MCF 10A (cell line): ENCODE measurements around the gene RIIAD1. TPM values are rescaled to one million over a fixed set of nuclear protein-coding genes. Genes with fewer than 3 reads are reported as not detected.
A peak's percentile ranks its signal among the peaks of the same experiment; 100 is the strongest.

Source experiments
- BruUV-seq: library from RNA; stranded (reverse); fragments of 400-500 nt; replicated peaks from 2 replicates; lab custom pipeline; 2021; lab: Mats Ljungman, UMichigan
- CTCF ChIA-PET: fragments of 300-600 bp; sonication (Branson Sonifier 250); formaldehyde crosslinking; extraction: SDS; loops from one replicate; lab custom pipeline; 2021; ENCODE audit warnings: antibody characterized with exemption, inconsistent platforms; lab: Yijun Ruan, JAX
- POLR2A ChIA-PET: fragments of 300-600, 350-650 bp; sonication (Branson Sonifier 250); formaldehyde crosslinking; extraction: SDS; loops from one replicate; lab custom pipeline; 2020; ENCODE audit warnings: antibody characterized with exemption, inconsistent platforms; lab: Yijun Ruan, JAX
- DNase-seq: peaks from one replicate; pipeline ENCODE4 v3.0.0-alpha.2; 2018; ENCODE audit not compliant: unreplicated experiment
- H3K27ac Mint-ChIP-seq: one replicate; pipeline ENCODE4 v1.8.0; 2022; ENCODE audit warnings: mild to moderate bottlenecking, low read depth, mixed read lengths; ENCODE audit not compliant: unreplicated experiment
- H3K27me3 Mint-ChIP-seq: one replicate; pipeline ENCODE4 v1.8.0; 2022; ENCODE audit warnings: mixed read lengths; ENCODE audit not compliant: insufficient read depth, unreplicated experiment
- H3K36me3 Mint-ChIP-seq: one replicate; pipeline ENCODE4 v1.8.0; 2022; ENCODE audit warnings: mild to moderate bottlenecking, moderate library complexity, mixed read lengths; ENCODE audit not compliant: insufficient read depth, unreplicated experiment
- H3K4me1 Mint-ChIP-seq: one replicate; pipeline ENCODE4 v1.8.0; 2022; ENCODE audit warnings: mixed read lengths; ENCODE audit not compliant: insufficient read depth, unreplicated experiment
- H3K4me3 Mint-ChIP-seq: one replicate; pipeline ENCODE4 v1.8.0; 2022; ENCODE audit warnings: mild to moderate bottlenecking, moderate library complexity, mixed read lengths; ENCODE audit not compliant: unreplicated experiment
- H3K9me3 Mint-ChIP-seq: one replicate; pipeline ENCODE4 v1.8.0; 2022; ENCODE audit warnings: mixed read lengths; ENCODE audit not compliant: unreplicated experiment
- CTCF ChIP-seq: fragments of 200-600 bp; IDR thresholded peaks from one replicate; pipeline ENCODE4 v1.8.0; 2022; ENCODE audit warnings: antibody characterized with exemption, mild to moderate bottlenecking; ENCODE audit not compliant: unreplicated experiment
- intact Hi-C: fragments of 100-400 bp; cut with micrococcal nuclease; formaldehyde crosslinking; loops from 2 replicates; pipeline ENCODE4 v1.14.1; 2022
- total RNA-seq: library from RNA; stranded (reverse); gene quantifications from 2 replicates; pipeline ENCODE4 v1.2.3, GENCODE V29; 2022

RIIAD1 gene
- total RNA-seq, 1 experiment from 2014 or later, result not detected

GRCh38 chr1:151705146-151705545, 16.2 kb upstream of the RIIAD1 start:
- Mint-ChIP-seq H3K9me3 (no peaks in the 10 kb centered on the region), H3K27ac (no peak overlapping the region), H3K4me1 (peaks cover 6% of the 10 kb centered on the region), H3K27me3 (no peaks in the 10 kb centered on the region), H3K4me3 (no peak overlapping the region), H3K36me3 (peaks cover 19% of the 10 kb centered on the region)
- POLR2A ChIA-PET, result interaction anchor here (0.6 kb wide), 1 partner anchor 394 kb away, joined by 3 read pairs; no protein-coding TSS in a partner anchor
- TF ChIP-seq CTCF, result no peak
- DNase-seq, result no peak
- CTCF ChIA-PET, result interaction anchor here (0.6 to 1.9 kb wide), 3 partner anchors 12 to 83 kb away, joined by 4 to 10 read pairs (median 6); no protein-coding TSS in a partner anchor
- no TSS peak for BruUV-seq
- intact Hi-C loops, result no loop called here

- Mint-ChIP-seq H3K4me1 (peaks cover 6% of the 10 kb centered on the region), H3K27ac (no peak overlapping the region), H3K4me3 (no peak overlapping the region), H3K9me3 (no peaks in the 10 kb centered on the region), H3K27me3 (no peaks in the 10 kb centered on the region), H3K36me3 (peaks cover 19% of the 10 kb centered on the region)
- TF ChIP-seq CTCF, result no peak
- CTCF ChIA-PET, result interaction anchor here (0.6 to 1.9 kb wide), 4 partner anchors 13 to 83 kb away, joined by 3 to 10 read pairs (median 5); no protein-coding TSS in a partner anchor
- intact Hi-C loops, result no loop called here
- DNase-seq, result peak; percentile 27
- no TSS peak for BruUV-seq
- POLR2A ChIA-PET, result no interaction called here
Observed at GRCh38 chr1:151705753-151706463, 15.4 kb upstream of the RIIAD1 start.

- no TSS peak for BruUV-seq
- H3K4me1 Mint-ChIP-seq, result peaks cover 6% of the 10 kb centered on the region
- H3K27ac Mint-ChIP-seq, result no peak overlapping the region
- ChIA-PET POLR2A (no interaction called here), CTCF (interaction anchor here (0.6 to 1.9 kb wide), 3 partner anchors 13 to 28 kb away, joined by 3 to 6 read pairs (median 3); no protein-coding TSS in a partner anchor)
- H3K4me3 Mint-ChIP-seq, result no peak overlapping the region
- H3K36me3 Mint-ChIP-seq, result peaks cover 11% of the 10 kb centered on the region
- TF ChIP-seq CTCF, result no peak
- intact Hi-C loops, result no loop called here
- no peaks in the 10 kb centered on the region for H3K27me3 Mint-ChIP-seq
- no peaks in the 10 kb centered on the region for H3K9me3 Mint-ChIP-seq
- DNase-seq, result no peak
Observed at GRCh38 chr1:151706464-151707415, 14.6 kb upstream of the RIIAD1 start.
